Hepatocyte (in vitro differentiated cells): Measurements from ENCODE around the gene CCDC90B. TPM values are rescaled to one million over a fixed set of nuclear protein-coding genes. Genes with fewer than 3 reads are reported as not detected.
A peak's percentile ranks its signal among the peaks of the same experiment; 100 is the strongest.

Source experiments
- DNase-seq: peaks from one replicate; pipeline ENCODE4 v3.0.0-alpha.2; 2016; ENCODE audit warnings: low spot score
- H2AFZ ChIP-seq: fragments of 200-600 bp; sonication (generic); 2 replicates; pipeline ENCODE4 v1.6.0; 2016; ENCODE audit warnings: antibody characterized with exemption, mild to moderate bottlenecking
- H3K27ac ChIP-seq: fragments of 200-600 bp; sonication (generic); 2 replicates; pipeline ENCODE4 v1.5.1; 2016; ENCODE audit warnings: mild to moderate bottlenecking
- H3K27me3 ChIP-seq: fragments of 200-600 bp; sonication (generic); 2 replicates; pipeline ENCODE4 v1.6.1; 2016
- H3K36me3 ChIP-seq: fragments of 200-600 bp; sonication (generic); replicated peaks from 2 replicates; pipeline ENCODE4 v1.5.1; 2016; ENCODE audit warnings: low read depth; ENCODE audit not compliant: insufficient read depth
- H3K4me1 ChIP-seq: fragments of 200-600 bp; sonication (generic); 2 replicates; pipeline ENCODE4 v1.5.1; 2016; ENCODE audit warnings: mild to moderate bottlenecking, moderate library complexity; ENCODE audit not compliant: insufficient read depth
- H3K4me2 ChIP-seq: fragments of 200-600 bp; sonication (generic); 2 replicates; pipeline ENCODE4 v1.6.0; 2016
- H3K4me3 ChIP-seq: fragments of 200-600 bp; sonication (generic); 2 replicates; pipeline ENCODE4 v1.5.1; 2016; ENCODE audit warnings: mild to moderate bottlenecking
- H3K79me2 ChIP-seq: fragments of 200-600 bp; sonication (generic); 2 replicates; pipeline ENCODE4 v1.6.0; 2017; ENCODE audit warnings: mild to moderate bottlenecking
- H3K9me2 ChIP-seq: fragments of 200-600 bp; sonication (generic); replicated peaks from 2 replicates; pipeline ENCODE4 v1.6.0; 2017; ENCODE audit warnings: mild to moderate bottlenecking; ENCODE audit not compliant: insufficient read depth
- H3K9me3 ChIP-seq: fragments of 200-600 bp; sonication (generic); 2 replicates; pipeline ENCODE4 v1.5.1; 2016; ENCODE audit warnings: low read depth, mild to moderate bottlenecking
- H4K20me1 ChIP-seq: fragments of 200-600 bp; sonication (generic); 2 replicates; pipeline ENCODE4 v1.6.0; 2016; ENCODE audit warnings: mild to moderate bottlenecking; ENCODE audit not compliant: insufficient read depth, poor library complexity, severe bottlenecking
- CTCF ChIP-seq: fragments of 200-600 bp; sonication (generic); IDR thresholded peaks from 2 replicates; pipeline ENCODE4 v1.5.1; 2016; ENCODE audit warnings: antibody characterized with exemption, mild to moderate bottlenecking; ENCODE audit not compliant: poor library complexity
- EZH2 ChIP-seq: fragments of 200-600 bp; sonication (generic); IDR thresholded peaks from 2 replicates; pipeline ENCODE4 v1.6.1; 2016; ENCODE audit warnings: antibody characterized with exemption, mild to moderate bottlenecking, borderline replicate concordance
- EZH2phosphoT487 ChIP-seq: fragments of 200-600 bp; sonication (generic); IDR thresholded peaks from one replicate; pipeline ENCODE4 v1.6.1; 2018; ENCODE audit warnings: antibody characterized with exemption, mild to moderate bottlenecking, low read depth, moderate library complexity; ENCODE audit not compliant: unreplicated experiment, severe bottlenecking
- WGBS: methylation state at CpG from one replicate; pipeline ENCODE4 v1.1.6; 2016; ENCODE audit warnings: low lambda C conversion rate; ENCODE audit errors: missing lambda C conversion rate; 5-methylcytosine and 5-hydroxymethylcytosine counted together
- polyA plus RNA-seq: library from polyadenylated mRNA; unstranded; fragments of >200 nt; fragmentation: Nextera tagmentation; extraction: Ambion mirVana; gene quantifications from 2 replicates; pipeline ENCODE4 v1.2.1, GENCODE V29; 2016
- total RNA-seq: library from RNA; depleted of rRNA; stranded (reverse); fragments of >200 nt; gene quantifications from 2 replicates; pipeline ENCODE4 v1.2.3, GENCODE V29; 2014

CCDC90B gene
- total and polyA plus RNA-seq, 2 experiments from 2014 or later, result 42.4 to 47.8 TPM

GRCh38 chr11:83256602-83257340 lies 29.4 kb downstream of the CCDC90B start:
- no peaks in the 10 kb centered on the region for H3K9me2 ChIP-seq
- peak; percentile 7 for DNase-seq
- no peak overlapping the region for H2AFZ ChIP-seq
- peak overlapping the region; percentile 48 for H3K27ac ChIP-seq
- H3K79me2 ChIP-seq, result no peaks in the 10 kb centered on the region
- no peaks in the 10 kb centered on the region for H3K4me1 ChIP-seq
- no peaks in the 10 kb centered on the region for H3K36me3 ChIP-seq
- 48% methylated on average over 3 of the region's 3 CpGs for WGBS
- no peaks in the 10 kb centered on the region for H3K9me3 ChIP-seq
- no peak for TF ChIP-seq EZH2
- TF ChIP-seq CTCF, result no peak
- TF ChIP-seq EZH2phosphoT487, result no peak
- H3K4me3 ChIP-seq, result no peak overlapping the region
- H4K20me1 ChIP-seq, result no peaks in the 10 kb centered on the region
- H3K27me3 ChIP-seq, result no peaks in the 10 kb centered on the region
- no peak overlapping the region for H3K4me2 ChIP-seq

- Histone ChIP-seq H4K20me1 (no peaks in the 10 kb centered on the region), H3K4me3 (no peak overlapping the region), H3K9me3 (no peaks in the 10 kb centered on the region), H3K4me2 (no peak overlapping the region), H3K9me2 (no peaks in the 10 kb centered on the region), H3K4me1 (no peaks in the 10 kb centered on the region), H3K27me3 (no peaks in the 10 kb centered on the region), H3K27ac (no peak overlapping the region), H3K79me2 (no peaks in the 10 kb centered on the region), H3K36me3 (no peaks in the 10 kb centered on the region), H2AFZ (no peak overlapping the region)
- TF ChIP-seq EZH2, result no peak
- no peak for TF ChIP-seq CTCF
- TF ChIP-seq EZH2phosphoT487, result no peak
- no peak for DNase-seq
- WGBS, result 91% methylated on average over 3 of the region's 3 CpGs
These were observed 30.8 kb downstream of the CCDC90B start for GRCh38 chr11:83255366-83255765.

GRCh38 chr11:83252941-83253340 lies 33.2 kb downstream of the CCDC90B start:
- DNase-seq, result no peak
- H3K9me2 ChIP-seq, result no peaks in the 10 kb centered on the region
- no peak overlapping the region for H3K4me3 ChIP-seq
- no peaks in the 10 kb centered on the region for H4K20me1 ChIP-seq
- H3K27ac ChIP-seq, result no peak overlapping the region
- no peaks in the 10 kb centered on the region for H3K9me3 ChIP-seq
- no peak for TF ChIP-seq EZH2phosphoT487
- TF ChIP-seq EZH2, result no peak
- TF ChIP-seq CTCF, result no peak
- no peak overlapping the region for H2AFZ ChIP-seq
- H3K79me2 ChIP-seq, result no peaks in the 10 kb centered on the region
- WGBS, result 90% methylated on average over 2 of the region's 2 CpGs
- no peaks in the 10 kb centered on the region for H3K36me3 ChIP-seq
- H3K4me1 ChIP-seq, result no peaks in the 10 kb centered on the region
- no peaks in the 10 kb centered on the region for H3K27me3 ChIP-seq
- H3K4me2 ChIP-seq, result no peak overlapping the region
